Central memory CD8-positive, alpha-beta T cell (primary cell): ENCODE data around the gene RAD51B.

Experiments
- ATAC-seq: fragments of 150-1000 bp; cut with Tn5 transposase; replicated peaks from 2 replicates; pipeline ENCODE4 v1.10.0; 2022; ENCODE audit warnings: mild to moderate bottlenecking, moderate FRiP score, moderate number of reproducible peaks; ENCODE audit not compliant: poor library complexity, severe bottlenecking; ENCODE audit errors: extremely low read depth
- DNase-seq, 2 donors: peaks; one replicate each; pipeline ENCODE4 v3.0.0; 2021; ENCODE audit warnings: low spot score in 2 of 2
- H3K27ac Mint-ChIP-seq: one replicate; pipeline ENCODE4 v1.8.0; 2022; ENCODE audit warnings: low read depth, mild to moderate bottlenecking, moderate library complexity, mixed read lengths
- H3K27me3 Mint-ChIP-seq: one replicate; pipeline ENCODE4 v1.8.0; 2022; ENCODE audit warnings: mixed read lengths
- H3K36me3 Mint-ChIP-seq: one replicate; pipeline ENCODE4 v1.8.0; 2022; ENCODE audit warnings: mild to moderate bottlenecking, moderate library complexity, mixed read lengths; ENCODE audit not compliant: insufficient read depth
- H3K4me1 Mint-ChIP-seq: one replicate; pipeline ENCODE4 v1.8.0; 2022; ENCODE audit warnings: mixed read lengths
- H3K4me3 Mint-ChIP-seq: one replicate; pipeline ENCODE4 v1.8.0; 2022; ENCODE audit warnings: mild to moderate bottlenecking, moderate library complexity, mixed read lengths
- H3K9me3 Mint-ChIP-seq: one replicate; pipeline ENCODE4 v1.8.0; 2022; ENCODE audit warnings: mixed read lengths

The RAD51B gene

GRCh38 chr14:68393259-68393658, 573.7 kb downstream of the RAD51B start:
- H3K4me1 Mint-ChIP-seq = no peaks in the 10 kb centered on the region
- H3K27me3 Mint-ChIP-seq = no peaks in the 10 kb centered on the region
- H3K27ac Mint-ChIP-seq = no peak overlapping the region
- peaks cover 2% of the 10 kb centered on the region for H3K36me3 Mint-ChIP-seq
- ATAC-seq (no peak), DNase-seq (no peak)
- H3K9me3 Mint-ChIP-seq = no peaks in the 10 kb centered on the region
- H3K4me3 Mint-ChIP-seq = no peak overlapping the region

DNA sequence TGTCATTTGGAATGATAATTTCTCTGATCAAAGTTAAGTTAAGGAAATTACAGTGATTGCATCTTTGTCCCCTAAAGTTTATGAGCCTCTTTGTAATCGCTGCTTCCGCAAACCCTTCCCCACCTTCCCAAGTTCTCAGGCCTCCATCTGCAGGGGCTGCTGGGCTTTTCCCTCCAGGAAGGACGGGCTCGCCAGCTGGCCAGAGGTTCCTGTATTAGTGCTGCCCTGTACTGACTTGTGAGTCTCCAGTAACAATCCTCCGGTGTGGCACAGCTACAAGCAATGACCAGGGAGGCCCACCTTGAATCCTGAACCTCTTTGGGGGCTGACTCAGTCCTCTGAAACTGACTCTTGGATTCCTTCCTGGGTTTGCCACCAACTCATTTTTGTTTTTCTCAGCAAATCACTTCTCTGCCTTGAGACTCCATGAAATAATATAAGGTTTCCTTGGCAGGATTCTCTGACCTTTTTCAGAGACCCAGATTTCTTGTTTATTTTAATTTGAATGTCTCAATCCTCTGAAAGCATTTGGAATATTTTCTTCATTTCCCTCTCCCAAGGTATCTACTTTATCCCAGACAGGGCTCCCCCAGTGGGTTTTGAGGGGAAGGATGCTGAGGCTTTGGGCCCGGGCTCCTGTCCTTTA, 574.7 kb downstream of the RAD51B start:
- Mint-ChIP-seq H3K27ac (no peak overlapping the region), H3K4me1 (no peaks in the 10 kb centered on the region), H3K4me3 (no peak overlapping the region), H3K9me3 (no peaks in the 10 kb centered on the region), H3K27me3 (no peaks in the 10 kb centered on the region), H3K36me3 (peaks cover 2% of the 10 kb centered on the region)
- no peak for ATAC-seq
- no peak for DNase-seq

DNA sequence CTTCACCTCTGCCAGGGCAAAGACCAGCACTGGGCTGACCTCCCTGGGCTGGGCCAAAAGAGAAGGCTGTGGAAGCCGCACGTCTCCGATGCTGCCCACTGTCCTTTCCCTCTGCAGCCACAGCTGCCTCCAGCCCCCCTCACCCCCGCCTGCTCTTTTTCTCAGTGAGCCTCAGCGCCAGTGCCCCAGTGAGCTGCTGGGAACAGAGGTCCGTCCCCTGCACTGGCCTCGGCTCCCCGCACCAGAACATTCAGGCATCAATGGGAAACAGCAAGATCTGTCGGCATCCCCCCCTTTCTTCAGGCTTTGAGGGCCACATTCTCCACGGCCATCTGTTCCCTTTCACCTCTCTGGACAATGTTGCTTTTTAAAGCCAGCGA, 575.2 kb downstream of the RAD51B start:
- Mint-ChIP-seq H3K9me3 (no peaks in the 10 kb centered on the region), H3K36me3 (peaks cover 2% of the 10 kb centered on the region), H3K27ac (no peak overlapping the region), H3K27me3 (no peaks in the 10 kb centered on the region), H3K4me3 (no peak overlapping the region), H3K4me1 (no peaks in the 10 kb centered on the region)
- DNase-seq (no peak), ATAC-seq (no peak)

GRCh38 chr14:68395604-68396003, 576.0 kb downstream of the RAD51B start:
- Mint-ChIP-seq H3K4me1 (no peaks in the 10 kb centered on the region), H3K27me3 (no peaks in the 10 kb centered on the region), H3K27ac (peak overlapping the region; percentile 35), H3K4me3 (no peak overlapping the region), H3K36me3 (peaks cover 2% of the 10 kb centered on the region), H3K9me3 (no peaks in the 10 kb centered on the region)
- no peak for DNase-seq
- no peak for ATAC-seq

DNA sequence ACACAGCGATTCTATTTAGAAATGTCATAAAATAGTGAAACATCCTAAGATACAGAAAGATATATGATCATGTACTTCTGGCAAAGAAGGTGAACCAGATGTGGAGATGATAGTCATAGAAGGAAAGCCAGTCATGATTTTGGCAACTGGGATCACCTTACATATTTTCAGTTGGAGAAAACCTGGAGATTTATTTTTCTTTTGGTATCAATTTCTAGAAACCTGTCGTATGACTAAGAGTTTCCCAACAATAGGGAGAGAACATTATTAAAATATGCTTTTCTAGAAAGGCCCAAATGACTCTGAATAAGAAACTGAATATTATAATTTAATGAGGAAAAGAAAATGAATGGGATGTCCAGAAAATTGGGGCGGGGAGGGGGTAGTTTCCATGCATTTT, 576.9 kb downstream of the RAD51B start:
- Mint-ChIP-seq H3K9me3 (no peaks in the 10 kb centered on the region), H3K27me3 (no peaks in the 10 kb centered on the region), H3K4me1 (peaks cover 4% of the 10 kb centered on the region), H3K4me3 (no peak overlapping the region), H3K27ac (no peak overlapping the region), H3K36me3 (peaks cover 2% of the 10 kb centered on the region)
- no peak for ATAC-seq
- DNase-seq = no peak

DNA sequence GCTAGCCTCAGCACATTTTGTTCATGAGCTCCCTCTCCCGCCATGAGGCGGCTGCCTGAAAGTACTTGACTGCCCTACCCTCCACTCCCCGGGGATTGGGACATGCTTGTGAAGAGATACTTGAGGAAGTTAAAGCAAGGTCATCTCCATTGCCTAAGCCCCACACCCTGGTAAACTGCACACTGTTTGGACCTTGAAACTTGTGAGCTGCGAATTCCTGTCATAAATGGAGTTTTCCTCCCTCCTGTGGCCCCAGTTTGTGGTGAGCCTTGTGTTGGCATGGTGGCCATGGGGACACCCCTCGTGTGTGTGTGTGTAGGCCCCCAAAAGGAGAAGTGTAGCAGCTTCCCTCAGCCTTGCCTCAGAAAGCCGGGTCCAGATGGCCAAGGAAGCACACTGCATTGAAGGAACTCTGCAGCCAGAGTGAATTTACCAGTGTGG, 577.8 kb downstream of the RAD51B start:
- Mint-ChIP-seq H3K9me3 (no peaks in the 10 kb centered on the region), H3K27ac (no peak overlapping the region), H3K4me3 (no peak overlapping the region), H3K4me1 (peaks cover 5% of the 10 kb centered on the region), H3K27me3 (no peaks in the 10 kb centered on the region), H3K36me3 (peaks cover 2% of the 10 kb centered on the region)
- ATAC-seq (no peak), DNase-seq (no peak)

GRCh38 chr14:68397822-68398221, 578.2 kb downstream of the RAD51B start:
- no peak for ATAC-seq
- peaks cover 2% of the 10 kb centered on the region for H3K36me3 Mint-ChIP-seq
- DNase-seq = no peak
- no peak overlapping the region for H3K4me3 Mint-ChIP-seq
- peaks cover 5% of the 10 kb centered on the region for H3K4me1 Mint-ChIP-seq
- no peaks in the 10 kb centered on the region for H3K27me3 Mint-ChIP-seq
- no peak overlapping the region for H3K27ac Mint-ChIP-seq
- no peaks in the 10 kb centered on the region for H3K9me3 Mint-ChIP-seq

DNA sequence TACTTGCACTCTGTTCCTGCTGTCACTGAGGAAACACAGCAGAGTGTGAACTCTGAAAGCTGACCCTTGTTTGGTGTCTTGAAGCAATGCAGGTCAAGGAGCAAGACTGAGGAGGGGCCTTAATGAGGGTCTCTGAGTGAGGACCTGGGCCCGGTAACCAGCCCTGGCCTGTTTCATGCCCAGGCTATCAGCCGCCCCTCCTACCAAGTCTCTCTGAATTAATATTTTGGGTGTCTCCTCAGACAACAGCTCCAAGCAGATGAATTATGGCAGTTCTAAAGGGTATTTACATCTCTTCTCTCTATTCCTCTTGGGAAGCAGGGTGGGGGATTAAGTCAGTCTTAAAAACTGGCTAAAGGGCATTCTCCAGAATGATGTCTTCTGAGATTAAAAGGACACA, 578.8 kb downstream of the RAD51B start:
- DNase-seq = no peak
- peaks cover 2% of the 10 kb centered on the region for H3K36me3 Mint-ChIP-seq
- no peaks in the 10 kb centered on the region for H3K9me3 Mint-ChIP-seq
- no peaks in the 10 kb centered on the region for H3K27me3 Mint-ChIP-seq
- H3K4me1 Mint-ChIP-seq = peaks cover 5% of the 10 kb centered on the region
- H3K27ac Mint-ChIP-seq = no peak overlapping the region
- no peak overlapping the region for H3K4me3 Mint-ChIP-seq
- no peak for ATAC-seq

DNA sequence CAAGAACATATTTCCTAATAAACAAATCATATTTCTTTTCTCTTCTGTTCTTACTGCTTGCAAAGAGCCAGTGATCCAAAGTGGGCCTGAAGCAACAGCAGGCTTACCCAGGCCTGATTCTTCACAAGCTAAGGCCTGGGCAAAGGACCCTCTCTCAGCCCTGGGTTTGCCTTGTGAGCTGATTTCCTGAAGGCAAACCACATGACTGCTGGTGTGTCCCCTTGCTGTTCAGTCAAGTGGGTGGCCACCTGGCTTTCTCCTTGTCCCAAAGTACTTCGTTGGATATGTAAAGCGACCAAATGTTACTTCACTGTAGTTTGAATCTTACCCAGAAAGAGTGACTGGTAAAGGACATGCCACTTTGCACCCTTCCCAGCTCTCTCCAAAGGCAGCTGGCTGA, 580.4 kb downstream of the RAD51B start:
- Mint-ChIP-seq H3K36me3 (peaks cover 2% of the 10 kb centered on the region), H3K4me3 (no peak overlapping the region), H3K4me1 (peaks cover 17% of the 10 kb centered on the region), H3K9me3 (no peaks in the 10 kb centered on the region), H3K27ac (peak overlapping the region; percentile 35), H3K27me3 (no peaks in the 10 kb centered on the region)
- ATAC-seq = no peak
- DNase-seq = no peak

- Mint-ChIP-seq H3K9me3 (no peaks in the 10 kb centered on the region), H3K4me3 (no peak overlapping the region), H3K36me3 (no peaks in the 10 kb centered on the region), H3K27me3 (no peaks in the 10 kb centered on the region), H3K4me1 (peaks cover 17% of the 10 kb centered on the region), H3K27ac (no peak overlapping the region)
- DNase-seq = no peak
- no peak for ATAC-seq
Observed at GRCh38 chr14:68401317-68401716, 581.7 kb downstream of the RAD51B start.

- no peak for ATAC-seq
Observed at GRCh38 chr14:68401855-68402254, 582.3 kb downstream of the RAD51B start.

GRCh38 chr14:68402525-68403101, 583.0 kb downstream of the RAD51B start:
- ATAC-seq (no peak), DNase-seq (no peak)
- Mint-ChIP-seq H3K36me3 (no peaks in the 10 kb centered on the region), H3K27ac (no peak overlapping the region), H3K9me3 (no peaks in the 10 kb centered on the region), H3K4me1 (peaks cover 20% of the 10 kb centered on the region), H3K27me3 (no peaks in the 10 kb centered on the region), H3K4me3 (no peak overlapping the region)

More at GRCh38 chr14:68401855-68402254, 582.3 kb downstream of the RAD51B start:
- Mint-ChIP-seq H3K27ac (no peak overlapping the region), H3K4me3 (no peak overlapping the region), H3K4me1 (peaks cover 17% of the 10 kb centered on the region), H3K36me3 (no peaks in the 10 kb centered on the region), H3K9me3 (no peaks in the 10 kb centered on the region), H3K27me3 (no peaks in the 10 kb centered on the region)
- DNase-seq = no peak
